AML-193 (cell line): Measurements from ENCODE around the gene CILP2.

Experiments used
- DNase-seq, 2 experiments: peaks; one replicate each; lab custom pipeline; 2025; lab: John Stamatoyannopoulos, UW

The CILP2 gene

DNA sequence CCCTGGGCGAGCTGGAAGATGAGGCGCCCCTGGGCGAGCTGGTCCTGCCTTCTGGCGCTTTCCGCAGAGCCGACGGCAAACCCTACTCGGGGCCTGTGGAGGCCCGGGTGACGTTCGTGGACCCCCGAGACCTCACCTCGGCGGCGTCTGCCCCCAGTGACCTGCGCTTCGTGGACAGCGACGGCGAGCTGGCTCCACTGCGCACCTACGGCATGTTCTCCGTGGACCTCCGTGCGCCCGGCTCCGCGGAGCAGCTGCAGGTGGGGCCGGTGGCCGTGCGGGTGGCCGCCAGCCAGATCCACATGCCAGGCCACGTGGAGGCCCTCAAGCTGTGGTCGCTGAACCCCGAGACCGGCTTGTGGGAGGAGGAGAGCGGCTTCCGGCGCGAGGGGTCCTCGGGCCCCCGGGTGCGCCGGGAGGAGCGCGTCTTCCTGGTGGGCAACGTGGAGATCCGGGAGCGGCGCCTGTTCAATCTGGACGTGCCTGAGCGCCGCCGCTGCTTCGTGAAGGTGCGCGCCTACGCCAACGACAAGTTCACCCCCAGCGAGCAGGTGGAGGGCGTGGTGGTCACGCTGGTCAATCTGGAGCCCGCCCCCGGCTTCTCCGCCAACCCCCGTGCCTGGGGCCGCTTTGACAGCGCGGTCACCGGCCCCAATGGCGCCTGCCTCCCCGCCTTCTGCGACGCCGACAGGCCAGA, 6.3 kb downstream of the CILP2 start:
- DNase-seq = no peak

DNA sequence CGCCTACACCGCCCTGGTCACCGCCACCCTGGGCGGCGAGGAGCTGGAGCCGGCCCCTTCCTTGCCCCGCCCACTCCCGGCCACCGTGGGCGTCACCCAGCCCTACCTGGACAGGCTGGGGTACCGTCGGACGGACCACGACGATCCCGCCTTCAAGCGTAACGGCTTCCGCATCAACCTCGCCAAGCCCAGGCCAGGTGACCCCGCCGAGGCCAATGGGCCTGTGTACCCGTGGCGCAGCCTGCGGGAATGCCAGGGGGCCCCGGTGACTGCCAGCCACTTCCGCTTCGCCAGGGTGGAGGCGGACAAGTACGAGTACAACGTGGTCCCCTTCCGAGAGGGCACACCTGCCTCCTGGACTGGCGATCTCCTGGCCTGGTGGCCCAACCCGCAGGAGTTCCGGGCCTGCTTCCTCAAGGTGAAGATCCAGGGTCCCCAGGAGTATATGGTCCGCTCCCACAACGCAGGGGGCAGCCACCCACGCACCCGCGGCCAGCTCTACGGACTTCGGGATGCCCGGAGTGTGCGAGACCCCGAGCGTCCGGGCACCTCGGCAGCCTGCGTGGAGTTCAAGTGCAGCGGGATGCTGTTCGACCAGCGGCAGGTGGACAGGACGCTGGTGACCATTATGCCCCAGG, 7.0 kb downstream of the CILP2 start:
- no peak for DNase-seq

DNA sequence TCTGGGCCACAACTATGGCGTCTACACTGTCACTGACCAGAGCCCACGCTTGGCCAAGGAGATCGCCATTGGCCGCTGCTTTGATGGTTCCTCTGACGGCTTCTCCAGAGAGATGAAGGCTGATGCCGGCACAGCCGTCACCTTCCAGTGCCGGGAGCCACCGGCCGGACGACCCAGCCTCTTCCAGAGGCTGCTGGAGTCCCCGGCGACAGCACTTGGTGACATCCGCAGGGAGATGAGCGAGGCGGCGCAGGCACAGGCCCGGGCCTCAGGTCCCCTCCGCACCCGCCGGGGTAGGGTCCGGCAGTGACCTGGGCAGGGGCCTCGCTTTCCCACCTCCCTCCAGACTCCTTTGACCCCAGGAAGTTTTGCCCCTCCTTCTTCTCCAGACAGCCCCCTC, 7.6 kb downstream of the CILP2 start:
- DNase-seq = no peak

DNA sequence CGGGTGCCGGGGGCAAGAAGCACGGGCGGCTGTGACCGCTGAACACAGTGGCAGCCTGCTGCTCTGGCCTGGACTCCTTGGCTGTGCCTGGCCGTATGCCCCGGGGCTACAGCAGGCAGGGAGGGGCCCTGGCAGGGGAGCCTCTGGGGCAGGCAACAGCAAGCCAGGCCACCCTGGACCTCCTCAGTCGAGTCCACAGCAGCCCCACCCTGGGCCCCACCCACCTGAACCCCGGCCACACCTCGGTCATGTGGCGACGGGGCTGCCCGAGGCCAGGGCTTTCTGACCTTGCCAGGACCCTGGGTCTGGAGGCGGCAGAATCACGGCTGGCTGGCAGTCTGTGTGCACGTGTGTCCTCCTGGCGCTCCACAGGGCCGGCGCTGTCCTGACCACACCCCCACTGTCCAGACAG, 8.7 kb downstream of the CILP2 start:
- DNase-seq = no peak

DNA sequence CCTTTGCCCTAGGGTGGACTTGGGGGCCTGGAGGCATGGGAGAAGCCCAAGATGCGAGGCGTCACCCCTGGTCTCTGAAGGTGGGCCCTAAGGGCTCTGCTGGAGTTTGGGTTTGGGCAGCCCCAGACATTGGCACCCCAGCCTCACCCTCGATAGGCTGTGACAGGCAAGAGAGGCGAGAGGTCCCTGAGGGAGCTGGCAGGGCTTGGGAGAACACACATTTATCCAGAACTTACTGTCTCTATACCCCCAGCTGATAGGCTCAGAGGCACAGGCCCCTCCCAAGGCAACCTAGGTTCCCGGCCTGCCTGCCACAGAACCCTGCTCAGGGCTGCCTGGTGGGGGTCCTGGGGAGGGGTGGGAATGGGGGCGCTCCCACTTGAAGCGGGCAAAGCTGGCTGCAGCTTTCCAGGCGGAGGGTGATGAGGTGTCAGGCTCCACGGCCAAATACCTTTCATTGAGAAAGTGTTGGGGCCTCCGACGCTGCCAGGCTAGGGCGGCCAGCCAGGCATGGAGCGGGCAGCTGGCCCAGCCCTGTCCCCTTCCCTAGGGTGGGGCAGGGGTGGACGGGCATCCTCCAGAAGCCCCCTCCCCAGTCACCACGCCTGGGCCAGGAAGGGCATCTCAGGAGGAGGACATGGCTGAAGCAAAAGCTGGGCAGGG, 9.7 kb downstream of the CILP2 start:
- no peak for DNase-seq

DNA sequence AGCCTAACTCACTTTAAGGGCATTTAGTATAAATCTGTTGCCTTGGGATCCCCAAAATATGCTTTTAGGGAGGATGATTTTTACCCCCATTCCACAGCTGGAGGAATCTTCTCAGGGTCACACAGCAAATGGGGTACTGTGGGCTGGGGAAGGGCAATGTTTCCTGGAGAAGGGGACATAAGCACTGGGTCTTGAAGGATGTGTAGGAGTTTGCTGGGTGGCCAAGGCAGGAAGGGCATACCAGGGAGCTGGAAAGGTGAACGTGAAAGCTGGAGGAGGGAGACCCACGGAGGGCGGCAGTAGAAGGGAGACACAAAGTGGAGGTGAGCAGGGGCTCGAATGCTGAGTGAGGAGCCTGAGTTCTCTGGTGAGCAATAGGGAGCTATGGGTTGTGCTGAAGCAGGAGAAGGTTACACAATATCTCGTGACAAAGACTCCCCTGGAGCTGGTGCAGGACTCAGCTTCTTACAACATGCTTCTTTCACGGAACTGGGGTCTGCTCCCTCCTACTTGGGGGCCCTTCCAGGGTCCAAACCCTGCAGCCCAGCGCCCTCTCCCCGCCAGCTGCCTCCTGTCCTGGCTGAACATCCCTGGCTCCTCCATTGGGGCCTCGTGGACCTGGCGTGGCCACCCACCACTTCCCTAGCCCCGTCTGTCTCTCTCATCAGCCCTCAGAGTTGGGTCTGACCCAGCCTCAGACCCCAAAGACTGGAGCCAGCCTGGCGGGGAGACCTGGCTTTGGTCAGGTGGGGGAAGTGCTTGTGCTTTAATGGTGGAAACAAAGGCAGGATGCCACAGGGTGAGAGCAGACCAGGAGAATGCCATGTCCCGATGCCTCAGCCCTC, 11.1 kb downstream of the CILP2 start:
- peak; percentile 44 to 55 for DNase-seq

DNA sequence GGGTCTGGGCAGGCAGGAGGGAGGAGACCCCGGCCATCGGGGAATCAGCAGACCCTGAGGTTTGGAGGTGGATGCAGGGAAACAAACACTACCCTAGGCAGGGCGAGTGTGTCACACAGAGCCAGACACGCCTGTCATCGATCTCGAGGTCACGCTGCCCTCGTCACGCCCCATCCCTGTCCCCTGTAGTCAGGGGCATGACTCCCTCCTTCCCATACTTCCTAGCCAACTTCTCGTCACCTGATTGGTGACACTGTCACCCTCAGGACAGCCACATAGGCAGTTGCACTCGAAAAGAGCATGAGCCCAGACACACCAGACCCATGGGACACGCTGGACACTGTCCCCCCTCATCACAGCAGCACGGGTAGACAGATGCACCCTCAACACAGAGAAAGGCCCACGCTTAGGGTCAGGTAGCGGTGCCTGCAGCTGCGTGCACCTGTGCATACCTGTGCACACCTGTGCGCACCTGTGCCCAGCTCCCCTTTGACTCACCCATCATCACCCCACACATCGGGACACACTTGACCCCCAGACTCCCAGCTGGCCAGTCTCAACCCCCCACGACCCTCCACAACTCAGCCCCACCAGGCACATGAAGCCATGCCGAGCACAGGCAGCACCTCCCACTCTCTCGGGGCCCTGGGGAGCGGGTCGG, 11.9 kb downstream of the CILP2 start:
- DNase-seq = no peak

DNA sequence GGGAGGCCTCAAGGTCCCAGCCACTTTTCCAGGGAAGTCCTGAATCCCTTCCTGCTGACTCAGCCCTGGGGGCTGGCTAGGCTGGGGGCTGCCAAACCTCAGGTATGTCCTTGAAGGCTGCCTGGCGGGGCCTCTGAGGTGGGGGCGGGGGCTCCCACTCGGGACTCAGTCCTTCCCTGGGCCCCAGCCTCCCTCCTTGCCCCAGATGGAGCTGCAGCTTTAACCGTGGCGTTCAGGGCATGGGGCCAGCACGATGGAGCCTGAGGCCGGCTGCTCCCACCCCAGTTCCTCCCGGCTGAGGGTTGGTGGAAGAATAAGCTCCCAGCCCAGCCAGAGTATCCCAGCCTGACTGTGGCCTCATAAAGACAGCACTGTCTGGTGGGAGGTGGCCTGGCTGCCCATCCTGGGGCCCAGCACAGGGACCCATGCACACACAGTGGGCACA, 12.4 kb downstream of the CILP2 start:
- DNase-seq = no peak

DNA sequence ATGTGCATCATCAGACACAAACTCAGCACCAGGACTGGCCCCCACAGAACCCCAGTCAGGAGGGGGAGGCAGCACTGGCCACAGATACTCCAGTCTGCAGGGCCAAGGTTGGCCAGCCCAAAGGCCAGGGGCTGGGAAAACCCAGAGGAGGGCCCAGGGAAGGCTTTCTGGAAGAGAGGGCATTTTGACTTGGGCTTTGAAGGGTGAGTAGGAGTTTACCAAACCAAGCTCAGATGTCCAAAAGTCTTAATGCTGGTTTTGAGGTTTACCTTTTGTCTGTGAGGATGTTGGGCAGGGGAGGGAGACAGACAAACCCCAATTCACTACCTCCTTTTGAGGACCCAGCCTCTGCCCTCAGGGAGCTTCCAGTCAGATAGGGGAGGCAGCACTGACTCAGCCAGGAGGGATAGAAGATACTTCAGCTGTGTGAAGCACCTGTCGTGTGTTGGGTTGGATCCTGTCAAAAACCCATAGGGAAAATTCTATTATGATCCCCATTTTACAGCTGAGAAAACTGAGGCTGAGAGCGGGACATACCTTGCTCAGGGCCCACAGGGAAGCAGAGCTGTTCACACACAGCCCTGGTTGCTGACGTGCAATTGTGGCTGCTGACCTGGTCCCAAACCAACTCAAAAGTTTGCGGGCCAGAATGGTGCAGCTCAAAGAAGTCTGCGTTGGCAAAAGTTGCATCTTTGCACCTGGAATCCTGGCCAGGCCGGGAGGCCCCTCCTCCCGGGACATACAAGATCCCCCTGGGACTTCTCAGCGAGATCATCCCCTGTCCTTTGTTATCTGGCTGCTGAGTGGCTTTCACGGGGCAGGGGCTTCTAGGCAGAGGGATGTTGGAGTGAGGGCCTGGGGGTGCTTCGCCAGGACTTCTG, 13.1 kb downstream of the CILP2 start:
- no peak for DNase-seq

DNA sequence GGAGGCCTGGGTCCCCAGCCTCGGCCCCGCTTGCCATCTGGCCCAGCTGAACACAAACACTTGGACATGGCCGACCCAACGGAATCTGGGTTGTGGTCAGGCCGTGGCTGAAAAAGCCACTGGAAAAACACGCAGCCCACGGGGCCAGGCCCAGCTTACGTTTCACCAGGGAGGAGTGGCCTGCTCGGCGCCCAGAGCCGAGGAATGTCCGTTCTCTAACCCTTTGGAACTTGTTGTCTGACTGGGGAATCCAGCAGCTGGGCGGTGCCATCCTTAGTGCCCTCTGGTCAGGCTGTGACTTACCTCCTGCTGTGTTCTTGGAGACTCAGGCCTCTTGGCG, 13.8 kb downstream of the CILP2 start:
- DNase-seq = no peak

DNA sequence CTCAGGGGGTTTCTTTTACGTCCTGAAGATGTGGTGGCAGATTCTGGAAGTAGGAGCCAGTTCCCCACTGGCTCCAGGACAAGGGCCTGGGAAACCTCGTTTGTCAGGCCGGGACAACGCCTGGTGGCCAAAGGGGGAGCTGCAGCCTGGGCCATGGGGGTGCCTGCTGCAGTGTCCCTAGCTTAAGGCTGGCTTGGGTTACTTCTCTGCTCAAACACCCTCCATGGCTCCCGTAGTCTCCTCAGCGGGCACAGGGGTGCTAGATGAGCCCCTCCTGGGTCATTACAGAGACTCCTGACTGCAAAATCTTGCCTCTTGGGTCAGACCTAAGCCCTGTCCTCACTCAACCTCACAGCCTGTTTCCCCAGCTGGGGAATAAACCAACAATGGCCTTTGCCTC, 14.7 kb downstream of the CILP2 start:
- peak in 1 of 2 experiments; percentile 8 for DNase-seq

DNA sequence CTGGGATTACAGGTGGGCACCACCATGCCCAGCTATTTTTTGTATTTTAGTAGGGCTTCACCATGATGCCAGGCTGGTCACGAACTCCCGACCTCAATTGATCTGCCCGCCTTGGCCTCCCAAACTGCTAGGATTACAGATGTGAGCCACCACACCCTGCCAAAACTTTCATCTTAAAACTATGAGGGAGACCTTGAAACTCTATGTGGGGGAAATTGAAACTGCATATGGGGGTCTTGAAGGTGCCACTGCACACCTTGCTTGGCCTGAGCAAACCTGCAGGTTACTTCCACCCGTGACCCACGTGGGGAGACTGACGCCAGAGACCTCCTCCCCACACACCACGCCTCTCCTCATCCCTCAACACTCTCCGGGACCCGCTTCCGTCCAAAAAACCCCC, 15.6 kb downstream of the CILP2 start:
- DNase-seq = no peak

DNA sequence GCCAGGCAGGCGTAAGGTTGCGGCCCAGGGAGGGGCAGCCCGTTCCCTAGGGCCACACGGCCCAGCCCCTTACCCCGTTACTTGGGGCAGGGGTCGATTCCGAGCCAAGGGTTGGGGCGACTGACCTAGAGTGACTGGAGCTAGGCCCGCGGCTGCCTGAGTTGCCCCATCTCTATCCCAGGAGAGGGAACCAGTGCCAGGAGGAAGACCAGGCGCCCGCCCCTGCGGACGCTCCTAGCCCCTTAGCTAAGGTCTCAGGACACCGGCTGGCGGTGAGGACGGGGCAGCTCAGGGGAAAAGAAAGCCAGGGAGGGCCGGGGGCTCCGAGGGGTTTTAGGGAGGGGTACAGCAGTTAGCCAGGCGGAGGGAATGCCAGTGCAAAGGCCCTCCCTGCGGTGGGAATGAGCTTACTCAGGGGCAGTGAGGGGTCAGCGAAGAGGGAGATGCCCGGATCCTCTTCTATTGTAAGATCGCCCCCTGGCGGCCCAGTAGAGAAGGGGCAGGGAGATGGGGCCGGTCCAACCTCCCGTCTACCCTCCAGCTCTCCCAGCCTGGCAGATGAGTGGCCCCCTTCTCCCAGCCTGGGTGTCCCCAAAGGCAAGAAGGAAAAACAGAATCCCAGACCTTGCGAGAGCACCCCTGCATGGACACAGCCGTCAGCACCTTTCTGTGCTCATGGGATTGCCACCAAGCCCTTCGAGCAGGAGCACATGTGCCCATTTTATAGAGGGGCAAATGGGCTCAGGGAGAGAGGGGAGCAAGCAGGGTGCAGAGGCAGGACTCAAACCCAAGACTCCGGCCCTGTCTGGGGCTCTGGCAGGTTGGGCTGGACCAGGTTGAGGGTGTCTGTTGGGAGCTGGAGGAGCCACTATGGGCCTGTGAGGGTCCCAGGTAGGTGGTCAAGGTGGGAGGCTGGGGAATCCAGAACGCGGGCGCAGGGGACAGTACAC, 16.3 kb downstream of the CILP2 start:
- DNase-seq = peak; percentile 31 to 35

DNA sequence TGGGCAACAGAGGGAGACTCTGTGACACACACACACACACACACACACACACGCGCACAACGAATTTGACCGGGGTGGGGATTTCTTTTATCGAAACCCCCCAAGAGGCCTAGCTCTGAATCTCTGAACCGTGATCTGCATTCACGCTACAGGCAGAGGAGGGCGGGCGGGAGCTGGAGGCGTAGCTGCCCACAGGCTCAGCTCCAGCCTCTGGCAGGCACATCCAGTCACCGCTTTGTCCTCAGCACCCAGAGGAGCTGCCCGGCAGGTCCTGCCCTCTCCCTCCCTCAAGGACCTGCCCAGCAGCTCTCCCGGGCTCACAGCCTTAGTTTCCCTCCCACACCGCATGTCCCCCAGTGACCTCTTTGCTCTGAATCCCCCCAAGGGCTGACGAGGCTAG, 20.0 kb downstream of the CILP2 start:
- DNase-seq = no peak

DNA sequence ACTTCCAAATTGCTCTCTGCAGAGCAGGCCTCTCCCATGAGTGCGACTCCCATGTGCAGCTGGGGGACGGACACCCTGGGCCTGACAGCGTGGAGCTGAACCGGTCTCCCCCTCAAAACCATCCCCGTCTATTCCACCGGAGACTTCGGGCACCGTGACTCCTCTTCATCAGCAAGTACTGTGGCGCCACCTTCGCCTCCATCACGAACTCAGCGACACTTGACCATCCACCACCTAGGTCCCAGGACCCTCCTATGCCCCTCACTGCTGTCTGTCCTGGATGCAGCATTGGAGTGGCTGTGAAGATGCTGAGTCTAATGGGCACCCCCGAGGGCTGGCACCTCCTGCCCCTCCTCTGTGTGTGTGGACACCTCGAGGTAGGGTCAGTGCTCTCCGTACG, 20.6 kb downstream of the CILP2 start:
- no peak for DNase-seq

DNA sequence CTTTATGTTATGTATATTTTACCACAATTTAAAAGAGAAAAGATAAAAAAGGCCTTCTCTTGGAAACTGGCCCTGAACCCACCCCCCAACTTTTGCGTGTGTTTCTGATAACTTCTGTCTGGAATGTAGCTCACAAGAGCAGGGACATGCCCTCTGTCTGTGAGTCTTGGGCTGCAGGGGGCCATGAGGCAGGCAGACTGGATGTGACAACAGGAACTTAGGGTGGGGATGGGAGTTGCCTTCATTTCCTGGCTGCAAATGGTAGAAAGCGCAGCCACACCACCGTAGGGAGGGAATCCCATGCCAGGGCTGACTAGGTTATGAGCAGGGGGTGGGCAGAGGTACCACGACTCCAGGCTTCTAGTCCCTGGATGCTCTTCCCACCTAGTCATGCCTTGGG, 21.9 kb downstream of the CILP2 start:
- DNase-seq = no peak

DNA sequence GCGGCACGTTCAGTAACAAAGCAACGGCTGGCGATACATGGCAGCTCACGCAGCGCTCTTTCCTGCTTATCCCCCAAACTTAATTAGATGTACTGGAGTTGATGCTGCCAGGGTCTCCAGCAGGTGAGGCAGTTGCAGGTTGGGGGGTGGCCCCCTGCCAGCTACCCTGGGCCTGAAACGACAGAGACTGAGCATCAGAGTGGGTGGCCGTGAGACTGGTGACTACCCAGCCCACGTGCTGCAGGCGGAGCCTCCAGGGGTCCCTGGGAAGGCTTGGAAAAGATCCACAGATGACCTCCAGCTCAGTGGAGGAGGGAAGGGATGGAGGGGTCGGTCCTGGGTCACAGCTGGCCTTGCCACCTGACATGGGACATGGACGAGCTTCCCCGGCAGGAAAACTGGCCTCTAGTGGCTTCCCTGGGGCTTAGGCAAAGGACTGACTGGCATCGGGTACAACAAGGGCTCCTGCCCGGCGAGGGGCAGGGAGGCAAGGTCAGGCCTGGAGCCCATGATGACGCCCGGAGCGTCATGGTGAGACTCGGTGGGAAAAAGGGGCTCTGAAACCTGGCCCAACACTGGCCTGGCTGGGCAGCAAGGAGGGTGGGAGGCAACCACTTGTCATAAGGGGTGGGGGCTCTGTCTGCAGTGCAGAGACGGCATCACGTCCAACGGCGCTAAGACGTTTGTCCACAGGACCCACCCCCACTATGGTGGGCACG, 24.0 kb downstream of the CILP2 start:
- DNase-seq = no peak

DNA sequence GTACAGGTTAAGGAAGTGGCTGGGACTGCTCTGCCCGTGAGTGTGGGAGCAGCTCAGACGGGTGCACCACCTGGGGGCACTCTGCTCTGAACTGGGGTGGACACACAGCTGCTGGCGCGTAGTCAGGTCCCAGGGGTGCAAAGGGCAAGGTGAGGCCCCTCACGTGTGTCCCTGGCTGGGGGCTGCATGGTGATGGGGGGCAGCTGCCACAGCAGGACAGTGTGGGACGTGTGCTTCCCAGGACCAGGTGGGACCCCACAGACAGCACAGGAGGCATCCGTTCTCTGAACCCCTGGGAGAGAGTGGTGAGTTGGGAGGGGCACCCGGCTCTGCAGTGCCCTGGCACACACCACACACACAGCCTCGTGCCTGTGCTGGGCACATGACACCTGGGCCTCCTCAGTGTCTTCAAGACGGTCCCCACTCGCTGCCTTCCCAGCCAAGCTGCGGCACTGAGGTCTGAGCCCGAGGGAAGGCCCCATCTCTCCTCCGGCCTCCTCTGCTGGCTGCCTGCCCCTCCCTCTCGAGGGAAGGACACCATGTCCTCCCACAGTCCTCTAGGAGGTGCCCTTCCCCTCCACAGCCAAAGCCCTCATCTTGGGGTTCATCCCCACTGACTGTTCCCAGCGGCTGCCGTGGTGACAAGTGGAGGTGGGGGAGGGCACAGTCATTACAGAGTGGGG, 24.7 kb downstream of the CILP2 start:
- peak in 1 of 2 experiments; percentile 3 for DNase-seq
